ENCODE data around the gene PIK3CA.

The PIK3CA gene

DNA sequence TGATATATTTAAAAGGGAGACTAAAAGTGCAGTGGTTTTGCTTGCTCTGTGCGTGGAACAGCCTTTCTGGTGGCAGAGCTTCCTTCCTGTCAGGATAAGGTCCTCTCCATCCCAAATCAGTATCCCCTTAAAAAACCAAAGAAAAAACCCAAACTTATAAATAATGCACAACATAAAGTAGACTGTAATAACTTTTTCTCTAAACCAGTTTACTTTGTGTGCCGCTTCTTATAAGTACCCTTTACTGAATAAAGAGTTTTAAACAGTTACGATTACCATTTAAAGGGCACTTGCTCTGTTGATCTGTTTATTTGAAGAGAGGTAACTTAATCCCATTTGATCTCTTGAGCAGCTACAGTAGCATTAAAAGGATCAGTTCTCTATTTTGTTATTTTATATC is 2.5 kb downstream of the PIK3CA start:
- DNase-seq: no peak
- intact Hi-C loops (cut with DNase I): no loop called here

DNA sequence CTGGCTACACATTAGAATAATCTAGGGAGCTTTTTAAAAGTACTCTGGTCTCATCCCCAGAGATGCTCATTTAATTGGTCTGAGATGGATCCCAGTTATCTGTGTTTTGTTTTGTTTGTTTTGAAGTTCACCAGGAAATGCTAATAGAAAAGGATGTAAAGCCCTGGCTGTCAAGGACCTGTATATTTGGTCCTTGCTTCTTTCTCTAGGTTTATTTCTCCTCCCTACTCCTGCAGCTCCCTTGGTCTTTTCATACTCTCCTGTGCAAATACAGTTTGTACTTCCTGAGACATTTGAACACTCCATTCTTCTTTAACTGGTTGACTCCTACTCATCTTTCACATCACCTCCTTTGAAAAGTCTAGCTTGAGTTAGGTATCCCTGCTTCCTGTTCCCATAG is 3.3 kb downstream of the PIK3CA start:
- intact Hi-C loops (cut with DNase I): no loop called here
- no peak for DNase-seq

DNA sequence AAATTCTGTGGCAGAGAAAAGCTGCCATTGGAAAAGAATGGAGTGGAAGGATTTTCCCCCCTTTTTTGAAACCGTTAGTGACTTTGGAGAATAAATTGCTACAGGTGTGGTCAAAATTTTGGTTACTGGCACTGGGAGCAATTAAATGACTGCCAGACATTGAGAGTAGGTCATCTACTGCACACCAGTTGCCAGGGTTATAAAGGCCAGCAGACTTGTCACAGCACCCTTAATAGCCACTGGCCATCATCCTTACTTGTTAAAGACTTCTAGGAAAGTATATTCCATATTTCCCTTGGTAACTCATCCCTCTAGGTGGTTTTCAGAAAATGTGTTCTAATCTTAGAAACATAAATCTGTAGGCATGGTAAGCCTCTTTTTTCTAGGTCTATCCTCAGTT is 8.0 kb downstream of the PIK3CA start:
- intact Hi-C loops (cut with DNase I): no loop called here
- no peak for DNase-seq

DNA sequence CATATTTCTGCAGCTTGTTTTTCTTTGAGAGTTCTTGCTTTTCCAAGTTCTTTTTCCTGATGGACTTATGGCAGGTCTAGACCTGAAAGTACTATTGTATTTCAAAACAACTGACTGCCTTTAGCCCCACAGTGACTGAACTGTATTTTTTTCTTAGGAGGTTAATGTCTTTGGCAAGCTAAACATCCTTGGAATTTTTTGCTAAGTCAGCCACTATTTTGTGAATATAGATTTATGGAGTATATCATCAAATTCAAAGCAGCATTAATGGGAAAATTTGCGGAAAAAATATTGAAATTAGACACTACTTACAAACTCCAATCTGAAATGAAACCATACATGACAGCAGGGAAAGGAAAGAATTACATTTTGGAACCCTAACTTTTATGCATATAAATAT is 8.6 kb downstream of the PIK3CA start:
- no peak for DNase-seq
- intact Hi-C loops (cut with DNase I): no loop called here

DNA sequence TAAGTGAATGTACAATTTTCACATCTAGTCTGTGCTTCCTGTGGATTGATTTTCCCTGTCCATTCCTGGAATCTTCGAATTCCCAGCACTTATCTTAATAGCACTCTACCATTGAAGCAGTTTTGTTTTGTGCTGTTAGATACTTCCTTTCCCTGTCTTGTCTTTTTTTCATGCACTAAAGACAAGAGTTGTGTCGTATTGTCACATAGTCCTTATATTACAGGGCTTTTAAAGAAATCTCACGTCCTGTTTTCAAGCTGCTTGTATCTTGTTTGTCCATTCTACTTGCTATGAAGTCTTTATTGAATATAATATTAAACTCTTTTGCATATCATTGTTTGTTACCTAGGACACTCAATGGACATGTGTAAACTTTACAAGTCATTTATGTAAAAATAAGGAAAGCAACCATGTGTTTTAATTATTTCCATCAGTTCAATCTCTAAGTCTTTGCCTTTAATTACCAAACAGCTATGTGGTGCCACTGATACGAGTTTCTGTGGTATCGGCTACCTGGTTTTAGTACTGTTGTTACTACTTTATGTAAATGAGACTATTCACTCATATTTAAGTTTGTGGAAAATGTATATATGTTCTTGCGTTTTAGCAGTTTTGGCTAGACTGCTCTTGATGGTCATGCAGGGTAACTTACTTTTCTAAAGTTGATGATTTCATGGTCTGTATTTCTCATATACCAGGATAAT is 10.3 kb downstream of the PIK3CA start:
- DNase-seq: no peak
- intact Hi-C loops (cut with DNase I): no loop called here

DNA sequence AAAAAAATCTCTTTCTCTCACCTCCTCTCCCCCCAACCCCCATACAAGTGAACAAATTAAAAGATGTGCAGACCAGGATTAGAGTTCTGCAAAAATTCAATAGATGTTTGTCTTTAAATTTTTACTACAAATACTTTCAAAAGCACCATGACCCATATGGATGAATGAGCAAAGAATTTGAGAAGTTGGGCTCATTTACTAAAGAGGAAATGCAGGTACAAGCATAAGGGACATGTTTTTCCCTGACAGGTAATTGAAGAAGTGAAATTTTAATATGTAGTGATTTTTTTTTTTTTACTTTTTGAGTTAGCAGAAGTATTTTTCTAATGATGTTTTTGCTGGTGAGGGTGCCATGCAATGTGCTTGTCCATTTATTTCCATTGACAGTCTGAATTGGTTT is 15.3 kb downstream of the PIK3CA start:
- intact Hi-C loops (cut with DNase I): no loop called here

DNA sequence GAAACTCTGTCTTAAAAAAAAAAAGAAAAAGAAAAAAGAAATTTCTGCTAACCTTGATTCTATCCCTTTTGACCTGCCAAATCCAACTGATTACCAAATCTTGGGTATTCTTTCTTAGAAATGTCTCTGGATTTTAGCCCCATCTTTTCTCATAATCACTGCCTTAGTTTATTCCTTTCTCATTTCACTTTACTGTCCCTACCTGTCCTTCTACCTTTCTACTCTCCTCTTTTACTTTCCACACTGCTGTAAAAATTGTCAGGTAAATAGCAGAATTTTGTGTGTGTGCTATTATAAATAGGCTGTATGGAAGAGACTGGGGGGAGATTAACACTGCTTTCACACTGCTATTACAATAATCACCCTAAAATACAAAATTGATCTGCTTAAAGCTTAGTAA is 16.7 kb downstream of the PIK3CA start:
- intact Hi-C loops (cut with DNase I): no loop called here

More for the DNA sequence above, 15.3 kb downstream of the PIK3CA start:
- DNase-seq: no peak

DNA sequence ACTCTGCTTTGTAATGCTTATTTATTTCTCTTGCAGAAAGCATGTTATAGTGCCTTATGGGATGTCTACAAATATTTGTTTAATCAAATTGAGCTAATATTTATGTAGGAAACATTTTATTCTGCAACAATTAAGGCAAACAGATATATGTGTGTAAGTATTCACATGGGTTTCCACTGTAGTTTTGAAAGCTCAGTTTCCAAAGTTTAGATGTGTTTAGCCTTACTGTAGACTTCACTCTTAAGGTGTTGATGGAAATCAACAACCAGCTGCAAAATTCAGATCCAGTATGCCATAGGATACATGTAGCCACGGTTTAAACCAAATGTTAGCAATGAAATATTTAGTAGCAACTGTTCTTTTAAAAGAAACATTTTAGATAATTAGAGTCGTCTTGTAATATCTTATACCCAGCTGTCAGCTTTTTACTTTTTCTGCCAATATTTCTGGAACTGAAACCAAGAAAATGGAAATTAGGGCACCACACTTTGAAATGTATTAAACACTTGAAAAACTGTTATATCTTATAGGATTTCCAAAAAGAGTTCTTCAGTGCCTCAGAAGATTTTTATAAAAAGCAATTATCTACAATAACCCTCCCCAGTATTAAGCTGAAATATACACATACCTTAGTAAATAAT is 18.5 kb downstream of the PIK3CA start:
- intact Hi-C loops (cut with DNase I): no loop called here
- DNase-seq: no peak

More for the DNA sequence above, 16.7 kb downstream of the PIK3CA start:
- no peak for DNase-seq

DNA sequence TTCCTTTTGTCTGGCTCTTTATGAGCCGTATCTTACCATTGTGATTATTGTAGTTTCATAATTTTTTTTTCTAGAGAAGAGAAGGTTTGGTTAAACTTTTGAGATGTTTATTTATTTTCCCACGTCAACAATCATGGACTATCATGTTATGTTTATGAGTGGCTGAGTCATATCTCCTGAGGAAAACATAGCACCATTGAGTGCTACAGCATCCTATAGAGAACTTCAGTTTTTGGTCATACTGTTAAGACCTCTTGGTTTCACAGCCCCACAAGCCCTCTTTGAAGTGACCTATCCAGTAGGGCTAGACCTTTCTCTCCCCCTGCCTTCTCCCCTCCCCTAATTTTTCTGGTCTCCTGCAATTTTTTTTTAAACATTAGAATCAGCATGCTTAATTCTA is 20.8 kb downstream of the PIK3CA start:
- no peak for DNase-seq
- intact Hi-C loops (cut with DNase I): no loop called here

DNA sequence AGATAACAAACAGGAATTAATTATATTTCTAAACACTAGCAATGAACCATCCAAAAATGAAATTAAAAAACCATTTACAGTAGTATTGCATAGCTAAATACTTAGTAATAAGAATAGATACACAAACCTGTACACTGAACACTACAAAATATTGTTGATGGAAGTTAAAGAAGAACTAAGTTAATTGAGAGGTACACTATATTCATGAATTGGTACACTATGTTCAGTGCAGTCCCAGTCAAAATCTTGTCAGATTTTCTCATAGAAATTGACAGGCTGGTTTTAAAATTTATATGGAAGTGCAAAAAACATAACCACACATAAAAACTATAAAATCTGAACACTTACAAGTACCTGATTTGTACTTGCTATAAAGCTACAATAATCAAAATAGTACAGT is 24.4 kb downstream of the PIK3CA start:
- intact Hi-C loops (cut with DNase I): no loop called here
- DNase-seq: no peak

DNA sequence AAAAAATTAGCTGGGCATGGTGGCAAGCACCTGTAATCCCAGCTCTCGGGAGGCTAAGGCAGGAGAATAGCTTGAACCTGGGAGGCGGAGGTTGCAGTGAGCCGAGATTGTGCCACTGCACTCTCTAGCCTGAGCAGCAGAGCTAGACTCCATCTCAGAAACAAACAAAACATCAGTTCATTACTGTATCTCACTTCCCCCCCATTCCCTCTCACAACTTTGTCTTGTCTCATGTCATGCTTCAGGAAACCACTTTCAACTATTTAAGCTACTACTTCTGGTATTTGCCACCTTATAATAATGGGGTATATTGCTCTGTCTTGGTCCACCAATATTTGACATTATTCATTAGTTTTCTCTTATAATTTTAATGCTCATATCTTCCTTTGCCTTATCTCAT is 26.2 kb downstream of the PIK3CA start:
- DNase-seq: no peak
- intact Hi-C loops (cut with DNase I): no loop called here

DNA sequence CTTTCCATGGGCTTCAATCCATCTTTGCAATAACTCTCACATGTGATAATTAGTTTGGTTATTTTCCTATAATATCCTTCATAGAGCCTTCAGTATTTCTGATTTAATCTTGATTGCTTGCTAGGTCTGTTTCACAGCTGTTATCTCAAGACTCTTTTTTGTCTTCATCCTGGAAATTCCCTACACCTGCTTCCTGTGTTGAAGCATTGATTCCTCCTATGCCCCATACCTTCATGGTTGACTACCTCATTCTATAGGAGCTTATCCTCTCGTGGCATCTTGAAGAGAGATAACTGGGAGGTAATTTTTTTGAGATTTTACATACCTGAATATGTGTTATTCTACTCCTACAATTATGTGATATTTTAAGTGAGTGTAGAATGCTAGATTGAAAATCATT is 26.7 kb downstream of the PIK3CA start:
- intact Hi-C loops (cut with DNase I): no loop called here

DNA sequence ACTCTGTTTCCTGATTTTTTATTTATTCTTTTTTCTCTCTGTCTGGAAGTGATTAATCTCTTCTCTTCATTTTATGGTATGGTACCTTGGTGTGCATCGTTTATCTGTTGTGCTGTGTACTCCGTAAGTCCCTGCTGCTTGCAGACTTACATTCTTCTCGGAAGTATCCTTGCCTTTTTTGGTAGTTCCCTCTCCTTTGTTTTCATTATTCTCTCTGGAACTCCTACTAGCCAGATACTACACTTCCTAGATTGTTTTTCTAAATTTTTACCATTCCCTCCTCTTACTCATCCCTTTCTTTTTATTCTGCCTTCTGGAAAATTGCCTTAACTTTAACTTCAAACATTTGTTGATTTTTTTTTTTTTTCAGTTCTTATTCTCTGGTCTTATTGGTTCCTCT is 27.2 kb downstream of the PIK3CA start:
- intact Hi-C loops (cut with DNase I): no loop called here
- DNase-seq: no peak

More for the DNA sequence above, 26.7 kb downstream of the PIK3CA start:
- DNase-seq: no peak

DNA sequence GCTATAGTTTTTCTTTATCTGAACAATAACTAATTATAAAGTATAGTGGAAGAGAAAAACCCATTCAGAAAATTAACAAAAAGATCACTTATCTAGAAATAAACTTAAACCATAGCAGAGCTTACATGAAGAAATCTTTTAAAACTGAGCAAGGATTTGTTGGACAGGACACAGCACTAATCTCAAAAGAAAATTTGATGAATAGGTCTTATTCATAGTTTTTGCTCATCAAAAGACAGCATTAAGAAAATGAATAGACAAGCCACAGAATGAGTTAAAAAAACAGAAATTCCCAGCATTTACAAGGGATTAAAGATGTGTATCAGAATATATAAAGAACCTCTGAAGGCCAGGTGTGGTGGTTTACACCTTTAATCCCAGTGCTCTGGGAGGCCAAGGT is 29.5 kb downstream of the PIK3CA start:
- intact Hi-C loops (cut with DNase I): no loop called here
- DNase-seq: no peak

DNA sequence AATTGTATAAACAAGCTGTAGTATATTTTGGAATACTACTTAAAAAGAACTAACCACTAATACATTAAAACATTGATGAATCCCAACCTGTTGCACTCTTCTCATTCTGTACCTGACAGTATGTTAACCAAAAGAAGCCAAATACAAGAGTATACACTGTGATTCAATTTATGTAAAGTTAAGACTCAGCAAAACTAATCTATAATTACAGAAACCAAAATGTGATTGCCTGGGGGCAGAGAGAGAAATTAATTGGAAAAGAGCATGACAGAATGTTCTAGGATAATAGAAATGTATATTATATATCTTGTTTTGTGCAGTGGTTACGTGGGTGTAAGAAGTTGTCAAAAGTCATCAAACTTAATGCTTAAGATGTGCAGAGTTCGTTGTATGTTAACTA is 31.1 kb downstream of the PIK3CA start:
- intact Hi-C loops (cut with DNase I): no loop called here
- DNase-seq: no peak

DNA sequence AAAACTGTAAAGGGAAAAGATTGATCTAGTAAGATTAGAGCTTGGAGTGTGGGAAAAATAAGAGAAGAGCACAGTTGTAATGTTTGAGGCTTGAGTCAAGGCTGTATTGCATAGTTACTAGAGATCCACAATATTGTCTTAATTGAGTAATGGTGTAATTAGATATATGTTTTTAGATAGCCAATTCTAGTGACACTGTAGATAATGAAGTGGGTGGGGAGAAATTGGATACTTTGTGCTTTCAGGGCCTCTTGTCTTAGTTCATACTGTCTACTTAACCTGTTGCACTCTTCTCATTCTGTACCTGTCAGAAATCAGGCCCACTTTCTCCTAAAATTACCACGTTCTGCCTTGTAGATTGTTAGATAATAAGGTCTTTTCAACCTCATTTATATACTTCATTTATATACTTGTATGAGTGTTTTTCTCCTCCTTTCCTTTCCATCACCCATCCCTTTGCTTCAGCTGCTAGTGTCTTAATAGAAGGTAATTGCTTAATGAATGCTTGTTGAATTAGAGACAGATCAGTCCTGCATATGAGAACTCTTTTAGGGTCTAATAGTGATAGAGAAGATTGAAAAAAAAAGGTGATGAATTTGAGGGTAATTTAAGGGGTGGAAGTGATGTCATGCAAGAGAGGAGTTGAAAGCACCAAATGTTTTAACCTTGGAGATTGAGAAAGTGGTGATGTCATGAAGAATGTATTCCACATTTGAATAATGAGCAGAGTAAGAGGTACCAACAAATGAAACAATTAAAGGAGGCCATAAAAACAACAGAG is 32.0 kb downstream of the PIK3CA start:
- DNase-seq: no peak
- intact Hi-C loops (cut with DNase I): no loop called here

DNA sequence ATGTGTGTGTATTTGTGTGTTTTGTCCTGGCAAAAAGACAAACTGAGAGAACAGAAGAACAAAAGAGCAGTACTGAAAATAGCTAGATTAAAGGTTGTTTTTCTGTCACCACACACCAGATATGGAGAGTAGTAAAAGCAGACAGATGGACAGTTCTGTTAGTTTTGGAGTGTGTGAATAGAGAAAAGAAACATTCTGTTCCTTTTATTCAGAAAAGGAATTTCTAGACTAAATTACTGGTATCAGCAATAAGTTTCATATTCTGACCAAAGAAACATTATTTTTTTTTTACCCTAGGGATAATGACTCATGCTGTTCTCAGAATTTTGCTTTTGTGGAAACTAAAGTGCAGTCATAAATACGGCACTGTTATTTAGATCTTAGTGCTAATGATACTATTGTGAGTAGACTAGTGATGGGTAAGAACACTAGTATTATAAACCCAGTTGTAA is 32.9 kb downstream of the PIK3CA start:
- intact Hi-C loops (cut with DNase I): no loop called here

DNA sequence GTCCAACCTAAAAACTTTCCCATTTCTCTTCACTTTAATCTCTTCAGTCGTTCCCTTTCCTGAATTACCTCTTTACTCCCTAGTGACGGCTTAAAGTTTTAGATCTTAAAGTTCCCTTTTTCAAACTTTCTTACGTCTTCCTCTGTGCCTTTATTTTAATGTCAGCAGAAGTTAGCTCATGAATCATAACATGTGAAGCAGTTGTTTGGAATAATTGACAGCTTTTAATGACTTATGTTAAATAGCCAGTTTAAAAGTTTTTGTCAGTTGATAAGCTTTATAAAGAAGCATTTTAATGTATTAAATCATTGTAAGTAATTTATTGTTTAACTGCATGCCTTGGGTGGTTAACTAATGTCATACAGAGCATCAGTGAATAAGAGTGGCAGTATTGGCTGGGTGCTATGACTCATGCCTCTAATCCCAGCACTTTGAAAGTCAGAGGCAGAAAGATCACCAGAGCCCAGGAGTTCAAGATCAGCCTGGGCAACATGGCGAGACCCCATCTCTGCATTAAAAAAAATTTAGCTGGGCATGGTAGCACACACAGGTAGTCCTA is 33.9 kb downstream of the PIK3CA start:
- intact Hi-C loops (cut with DNase I): no loop called here

More for the DNA sequence above, 32.9 kb downstream of the PIK3CA start:
- no peak for DNase-seq

DNA sequence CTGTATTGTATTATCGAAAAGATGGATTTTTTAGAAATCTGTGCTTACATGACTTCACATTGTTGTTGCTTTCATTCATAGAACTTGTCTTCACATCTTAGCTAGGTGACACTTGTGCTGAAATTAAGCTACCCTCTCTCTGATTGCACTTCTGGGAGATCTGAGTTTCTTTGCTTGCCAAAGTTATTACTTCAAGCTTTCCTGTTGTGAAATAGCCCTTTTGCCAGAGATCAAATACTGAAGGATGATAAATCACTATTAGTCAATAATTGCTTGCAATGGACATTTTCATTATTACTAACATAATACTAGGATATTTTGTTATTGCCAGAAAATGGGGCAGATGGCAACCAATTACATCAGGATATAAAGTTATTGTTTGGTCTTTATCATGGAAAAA is 34.7 kb downstream of the PIK3CA start:
- intact Hi-C loops (cut with DNase I): no loop called here
- no peak for DNase-seq

More for the DNA sequence above, 33.9 kb downstream of the PIK3CA start:
- peak in 3 of 42 donors; percentile 6 to 23 (median 15) for DNase-seq

DNA sequence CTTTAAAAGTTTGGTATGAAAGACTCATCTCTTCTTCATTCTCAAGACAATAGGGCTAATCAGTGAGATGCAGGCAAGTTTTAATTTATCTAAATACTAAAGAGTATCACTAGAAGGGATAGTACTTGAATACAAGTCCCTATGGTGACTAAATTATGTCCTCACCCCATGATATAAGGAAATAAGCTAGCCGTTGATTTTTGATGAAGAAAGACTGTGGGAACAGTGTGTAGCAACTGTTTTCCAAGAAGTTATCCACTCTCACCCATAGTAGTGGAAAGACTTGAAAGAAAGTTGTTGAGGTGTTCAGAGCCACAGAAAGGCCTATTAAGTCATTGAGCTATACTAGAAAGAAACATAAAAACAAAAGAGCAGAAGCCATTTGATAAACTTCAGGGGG is 36.7 kb downstream of the PIK3CA start:
- DNase-seq: no peak
- intact Hi-C loops (cut with DNase I): no loop called here

Data from head of caudate nucleus (tissue), 42 donors.